Stimulated activated CD8-positive, alpha-beta memory T cell treated with anti-CD3 and anti-CD28 coated beads, Interleukin-15, amount 100 ng/mL, for 48 hours (primary cell): ENCODE results near the gene SUPT7L.
"Not testable (repeated sequence)": the region's sequence is repeated elsewhere in the genome, so short reads cannot be mapped to it uniquely, and the experiment has no call there.

Source experiments
- DNase-seq, 2 donors: peaks; one replicate each; pipeline ENCODE4 v3.0.0-alpha.2; 2020; ENCODE audit warnings: low read depth in 2 of 2

Gene SUPT7L

DNA sequence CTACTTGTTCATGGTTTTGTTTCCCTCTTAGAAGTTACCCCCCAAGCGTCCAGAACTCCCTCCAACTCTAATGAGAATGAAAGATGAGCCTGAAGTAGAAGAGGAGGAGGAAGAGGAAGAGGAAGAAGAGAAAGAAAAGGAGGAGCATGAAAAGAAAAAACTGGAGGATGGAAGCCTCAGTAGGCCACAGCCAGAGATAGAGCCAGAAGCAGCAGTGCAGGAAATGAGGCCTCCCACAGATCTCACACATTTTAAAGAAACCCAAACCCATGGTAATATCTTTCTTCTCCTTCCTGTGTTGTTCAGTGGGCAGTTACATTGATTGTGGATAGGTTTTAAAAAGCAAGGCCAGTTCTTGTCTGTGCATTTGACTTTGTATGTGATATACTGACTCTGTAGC is 21.6 kb upstream of the SUPT7L start:
- not testable (repeated sequence) for DNase-seq

DNA sequence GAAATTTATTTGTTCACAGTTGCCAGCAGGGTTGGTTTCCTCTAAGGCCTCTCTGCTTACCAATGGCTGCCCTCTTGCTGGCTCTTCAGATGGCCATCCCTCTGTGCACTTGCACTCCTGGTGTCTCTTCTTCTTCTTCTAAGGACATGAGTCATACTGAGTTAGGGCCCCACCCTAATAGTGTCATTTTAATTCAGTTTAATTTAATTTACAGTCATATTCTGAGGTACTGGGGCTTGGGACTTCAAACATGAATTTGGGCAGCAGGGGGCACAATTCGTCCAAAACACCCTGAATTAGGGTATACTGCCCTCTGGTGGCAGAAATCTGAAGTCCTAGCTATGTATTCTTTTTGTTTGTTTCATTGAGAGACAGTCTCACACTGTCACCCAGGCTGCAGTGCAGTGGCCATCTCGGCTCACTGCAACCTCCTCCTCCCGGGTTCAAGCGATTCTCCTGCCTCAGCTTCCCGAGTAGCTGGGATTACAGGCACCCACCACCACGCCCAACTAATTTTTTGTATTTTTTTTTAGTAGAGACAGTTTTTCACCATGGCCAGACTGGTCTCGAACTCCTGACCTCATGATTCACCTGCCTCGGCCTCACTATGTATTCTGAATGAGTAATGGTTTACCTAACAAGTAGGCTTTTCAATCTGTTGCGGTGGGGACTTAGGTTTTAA is 20.1 kb upstream of the SUPT7L start:
- DNase-seq = peak; percentile 56 to 66

DNA sequence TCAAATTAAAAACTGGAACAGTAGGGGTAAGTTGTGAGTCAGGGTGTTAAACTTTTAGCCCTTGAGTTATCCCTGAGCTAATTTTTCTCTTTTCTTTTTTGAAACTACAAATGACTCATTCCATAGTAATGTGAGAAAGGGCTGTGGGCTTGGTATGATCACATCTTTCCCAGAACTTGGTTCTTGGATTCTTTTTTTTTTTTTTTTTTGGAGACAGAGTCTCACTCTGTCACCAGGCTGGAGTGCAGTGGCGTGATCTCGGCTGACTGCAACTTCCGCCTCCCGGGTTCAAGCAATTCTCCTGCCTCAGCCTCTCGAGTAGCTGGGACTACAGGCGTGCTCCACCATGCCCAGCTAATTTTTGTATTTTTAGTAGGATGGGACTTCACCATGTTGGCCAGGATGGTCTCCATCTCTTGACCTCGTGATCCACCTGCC is 18.9 kb upstream of the SUPT7L start:
- DNase-seq = peak in 1 of 2 donors; percentile 5

DNA sequence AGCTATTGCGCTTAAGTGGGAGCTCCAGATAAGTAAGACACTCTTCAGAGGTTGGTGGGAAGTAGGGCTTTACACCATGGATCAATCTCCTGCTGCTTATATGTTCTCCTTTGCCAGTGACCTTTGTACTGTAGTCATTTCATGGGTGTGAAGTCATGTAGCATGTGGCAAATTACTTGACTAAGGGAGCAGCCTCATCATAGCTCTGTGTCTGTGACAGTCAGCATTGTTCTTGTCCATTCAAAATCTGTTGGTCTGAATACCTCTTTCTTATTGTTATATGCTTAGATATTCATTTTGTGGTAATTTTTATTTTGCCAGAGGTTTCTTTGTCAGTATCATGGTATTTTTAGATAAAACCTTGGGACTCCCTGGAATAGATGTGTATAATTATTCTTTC is 18.4 kb upstream of the SUPT7L start:
- DNase-seq = no peak

DNA sequence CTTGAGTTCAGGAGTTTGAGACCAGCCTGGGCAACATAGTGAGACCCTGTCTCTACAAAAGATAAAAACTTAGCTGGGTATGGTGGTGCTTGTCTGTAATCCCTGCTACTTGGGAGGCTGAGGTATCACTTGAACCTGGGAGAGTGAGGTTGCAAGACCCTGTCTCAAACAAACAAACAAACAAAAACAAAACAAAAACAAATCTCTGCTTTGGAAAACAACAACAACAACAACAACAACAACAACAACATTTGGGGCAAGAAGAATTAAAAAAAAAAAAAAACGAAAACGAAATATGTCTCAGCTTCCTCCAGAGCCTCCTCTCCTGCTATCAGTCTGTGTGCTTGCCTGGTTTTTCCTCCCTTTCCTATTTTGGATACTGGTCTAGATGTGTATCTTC is 17.2 kb upstream of the SUPT7L start:
- no peak for DNase-seq

DNA sequence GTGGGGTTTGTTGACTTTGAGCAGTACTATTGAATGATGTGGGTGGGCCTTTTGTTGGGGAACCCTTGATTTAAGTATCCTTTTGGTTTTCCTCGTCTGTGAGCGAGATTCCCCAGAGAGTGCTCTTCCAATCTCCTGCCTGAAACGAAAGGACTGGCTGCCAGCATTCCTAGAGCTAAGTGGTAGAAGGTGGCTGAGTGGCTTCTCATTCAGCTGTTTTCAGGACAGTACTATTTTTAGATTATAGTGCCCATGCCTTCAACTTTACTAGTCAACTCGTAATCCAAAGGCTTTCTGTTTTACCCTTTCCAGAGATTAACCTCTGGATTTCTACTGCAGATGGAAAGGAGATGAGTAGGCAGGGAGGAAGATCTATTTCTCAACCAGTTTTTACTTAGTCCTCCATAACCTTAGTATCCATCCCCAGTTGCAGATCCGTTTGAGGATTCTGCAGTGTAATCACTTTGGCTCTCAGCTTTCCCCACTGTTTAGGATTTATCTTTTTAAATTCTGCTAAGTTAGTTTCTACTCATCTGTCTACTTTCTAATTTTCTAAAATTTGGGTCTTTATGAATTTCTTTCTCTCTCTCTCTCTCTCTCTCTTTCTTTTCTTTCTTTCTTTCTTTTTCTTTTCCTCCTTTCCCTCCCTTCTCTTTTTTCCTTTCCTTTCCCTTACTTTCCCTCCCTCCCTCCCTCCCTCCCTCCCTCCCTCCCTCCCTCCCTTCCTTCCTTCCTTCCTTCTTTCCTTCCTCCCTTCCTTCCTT is 9.5 kb upstream of the SUPT7L start:
- DNase-seq = no peak

DNA sequence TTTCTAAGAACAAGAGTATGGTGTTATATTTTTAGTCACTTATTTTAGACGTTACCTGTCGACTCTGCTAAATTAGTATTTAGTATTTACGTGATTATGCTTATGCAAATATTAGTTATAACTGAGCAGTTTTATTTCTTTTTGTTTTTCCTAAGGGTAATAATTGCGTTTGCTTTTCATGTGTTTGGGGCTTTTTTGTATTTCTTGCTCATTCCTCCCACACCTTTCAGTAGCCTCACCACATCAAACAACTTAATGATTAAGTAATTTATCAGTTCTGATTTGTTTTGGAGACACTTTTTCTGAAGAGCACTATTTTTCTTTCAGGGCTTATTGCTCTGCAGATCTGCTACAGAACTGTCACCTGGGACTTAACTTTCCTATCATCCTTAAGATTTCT is 7.8 kb upstream of the SUPT7L start:
- DNase-seq = no peak

DNA sequence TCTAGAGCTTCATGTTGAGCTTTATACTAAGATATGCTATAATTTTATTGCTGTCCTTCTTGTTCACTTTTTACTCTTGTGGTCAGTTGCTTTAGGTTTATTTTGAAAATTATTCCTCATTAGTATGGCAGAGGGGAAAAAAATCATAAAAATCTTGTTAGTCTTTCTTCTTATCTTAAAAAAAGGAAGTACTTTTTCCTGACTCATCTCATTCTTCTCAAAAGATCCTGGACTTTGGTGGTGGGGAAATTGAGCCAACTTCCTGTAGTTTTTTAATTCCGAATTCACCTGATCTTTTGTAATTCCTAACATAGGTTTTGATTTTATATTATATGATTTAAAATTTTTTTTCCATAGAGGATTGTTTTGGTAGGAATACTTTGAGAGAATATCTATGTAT is 4.0 kb upstream of the SUPT7L start:
- no peak for DNase-seq

DNA sequence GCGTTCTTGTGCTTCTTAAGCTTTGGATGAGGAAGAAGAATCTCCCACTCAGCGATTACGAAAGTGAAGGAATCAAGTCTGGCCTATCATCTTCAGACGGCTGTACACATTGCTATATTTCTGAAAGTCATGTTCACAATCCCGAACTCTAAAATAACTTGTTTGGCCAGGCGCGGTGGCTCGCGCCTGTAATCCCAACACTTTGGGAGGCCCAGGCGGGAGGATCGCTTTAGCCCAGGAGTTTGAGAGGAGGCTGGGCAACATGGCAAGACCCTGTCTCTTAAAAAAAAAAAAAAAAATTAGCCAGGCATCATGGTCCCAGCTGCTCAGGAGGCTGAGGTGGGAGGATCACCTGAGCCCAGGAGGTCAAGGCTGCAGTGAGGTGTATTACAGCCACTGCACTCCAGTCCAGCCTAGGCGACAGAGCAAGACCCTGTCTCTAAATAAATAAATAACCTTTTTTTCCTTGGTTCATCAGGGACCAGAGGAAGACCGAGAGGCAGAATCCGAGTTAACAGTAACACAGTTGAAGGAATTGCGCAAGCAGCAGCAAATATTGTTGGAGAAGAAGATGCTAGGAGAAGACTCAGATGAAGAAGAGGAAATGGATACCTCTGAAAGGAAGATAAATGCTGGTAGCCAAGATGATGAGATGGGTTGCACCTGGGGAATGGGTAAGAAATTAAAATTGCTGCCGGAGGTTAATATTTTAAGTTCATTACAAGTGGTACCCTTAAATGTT is 1.4 kb upstream of the SUPT7L start:
- DNase-seq = no peak

DNA sequence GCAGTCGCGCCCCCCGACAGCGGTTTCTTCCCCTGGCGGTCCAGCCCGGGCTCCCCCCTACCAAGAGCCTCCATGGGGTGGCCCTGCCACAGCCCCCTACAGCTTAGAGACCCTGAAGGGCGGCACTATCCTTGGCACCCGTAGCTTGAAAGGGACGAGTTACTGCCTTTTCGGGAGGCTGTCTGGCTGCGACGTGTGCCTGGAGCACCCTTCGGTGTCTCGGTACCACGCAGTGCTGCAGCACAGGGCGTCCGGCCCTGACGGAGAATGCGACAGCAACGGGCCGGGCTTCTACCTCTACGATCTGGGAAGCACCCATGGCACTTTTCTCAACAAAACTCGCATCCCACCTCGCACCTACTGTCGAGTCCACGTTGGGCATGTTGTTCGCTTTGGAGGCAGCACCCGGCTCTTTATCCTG is 750 bp upstream of the SUPT7L start:
- DNase-seq = no peak

DNA sequence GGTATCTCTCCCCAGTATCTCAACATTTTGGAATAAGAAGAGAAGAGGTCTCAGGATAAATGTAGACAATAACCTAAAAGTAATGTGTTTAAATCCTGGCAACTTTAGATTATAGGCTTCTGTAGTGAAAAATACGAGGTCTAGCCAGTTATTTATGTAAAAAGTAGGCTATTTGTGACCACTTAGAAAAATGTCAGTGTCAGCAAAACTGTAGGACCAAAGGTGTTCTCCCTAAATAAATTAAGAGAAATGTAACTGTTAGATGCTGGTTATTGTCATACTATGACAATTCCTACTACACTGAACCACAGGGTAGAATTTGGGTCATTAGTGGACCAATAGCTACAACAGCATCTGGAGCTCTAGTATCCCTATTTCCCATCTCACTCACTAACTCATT is 2.0 kb downstream of the SUPT7L start:
- DNase-seq = no peak

DNA sequence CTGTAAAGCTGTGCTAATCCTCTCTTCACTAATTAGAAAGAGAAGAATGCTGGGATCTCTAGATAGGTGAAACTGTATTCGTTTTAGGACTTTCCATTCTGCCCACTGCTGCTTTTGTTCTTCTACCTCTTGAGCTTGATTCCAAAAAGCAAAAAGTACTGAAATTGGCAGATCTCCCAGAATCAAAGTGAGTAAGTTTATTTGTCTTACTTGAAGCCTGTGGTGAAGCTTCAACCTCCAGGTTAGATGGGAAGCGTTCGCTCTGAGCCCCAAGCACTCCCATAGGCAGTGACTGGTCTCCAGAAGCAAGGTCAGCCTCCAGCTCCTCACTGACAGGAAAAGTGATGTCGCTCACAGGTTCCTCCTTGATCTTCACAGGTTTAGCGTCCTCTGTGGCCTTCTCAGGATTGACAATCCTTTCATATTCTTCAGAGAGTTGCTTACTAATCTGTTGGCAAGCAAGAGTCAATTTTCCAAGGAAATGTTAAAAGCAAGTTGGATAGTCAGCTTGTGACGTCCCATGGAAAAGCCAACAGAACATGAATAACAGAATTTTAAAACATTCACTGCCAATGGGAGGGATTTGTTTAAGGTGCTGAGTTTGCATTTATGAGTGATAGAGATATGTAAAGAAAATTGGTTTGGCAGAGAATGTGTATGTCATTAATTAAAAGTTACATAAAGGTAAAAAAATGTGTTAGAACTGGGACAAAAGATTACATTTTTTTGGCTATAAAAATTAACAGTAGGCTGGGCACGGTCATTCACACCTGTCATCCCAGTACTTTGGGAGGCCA is 8.1 kb downstream of the SUPT7L start:
- DNase-seq = no peak

DNA sequence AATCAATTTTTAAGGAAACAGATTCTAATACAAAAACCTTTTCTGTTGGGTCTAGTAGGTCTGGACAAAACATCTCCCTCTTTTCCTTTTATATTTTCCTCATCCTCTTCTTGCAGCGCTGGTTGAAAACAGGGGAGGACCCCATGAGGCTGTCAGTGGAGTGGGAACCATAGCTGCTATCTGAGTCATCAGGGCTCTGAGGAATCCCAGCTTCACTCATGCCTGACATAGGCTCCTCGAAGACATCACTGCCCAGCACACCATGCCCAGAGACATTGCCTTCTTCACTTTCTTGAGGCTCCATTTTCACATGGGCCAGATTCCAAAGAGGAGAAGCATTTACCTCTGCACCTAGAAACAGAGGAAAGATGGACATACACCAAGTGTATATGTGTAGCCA is 10.0 kb downstream of the SUPT7L start:
- DNase-seq = no peak

DNA sequence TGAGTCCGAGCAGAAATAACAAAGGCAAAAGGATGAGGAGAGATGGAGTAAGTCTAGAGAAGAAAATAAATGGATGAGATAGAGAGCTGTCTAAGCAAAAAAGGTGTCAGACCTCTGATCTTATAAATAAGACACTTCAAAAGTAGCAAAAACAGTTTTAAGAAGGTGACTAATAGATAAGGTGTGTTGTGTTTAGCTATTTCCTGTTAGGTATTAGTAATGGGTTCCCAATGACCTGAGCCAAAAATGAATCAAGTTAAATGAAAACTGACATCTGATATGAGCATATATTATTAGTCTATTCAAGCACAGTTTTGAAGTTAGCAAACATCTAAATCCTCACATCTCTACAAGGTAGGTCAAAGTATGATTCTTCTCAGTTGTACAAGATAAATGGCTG is 10.6 kb downstream of the SUPT7L start:
- no peak for DNase-seq

DNA sequence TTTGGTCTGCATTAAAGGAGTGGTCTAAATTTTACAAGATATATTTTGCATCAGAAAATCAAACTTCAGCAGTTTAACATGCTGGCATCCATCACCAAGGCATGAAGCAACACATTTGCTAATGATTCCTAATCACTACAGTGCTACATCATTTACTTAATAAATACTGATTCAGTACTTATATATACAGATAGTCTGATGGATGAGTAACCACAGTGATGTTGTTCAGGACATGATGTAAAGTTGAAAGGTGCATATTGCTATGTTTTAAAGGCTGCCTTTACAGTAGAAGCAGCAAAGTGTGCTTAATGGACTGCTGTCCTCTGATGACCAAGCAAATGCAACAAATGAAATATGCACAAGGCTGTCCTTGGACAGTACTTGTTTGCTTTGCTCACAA is 11.1 kb downstream of the SUPT7L start:
- DNase-seq = no peak

DNA sequence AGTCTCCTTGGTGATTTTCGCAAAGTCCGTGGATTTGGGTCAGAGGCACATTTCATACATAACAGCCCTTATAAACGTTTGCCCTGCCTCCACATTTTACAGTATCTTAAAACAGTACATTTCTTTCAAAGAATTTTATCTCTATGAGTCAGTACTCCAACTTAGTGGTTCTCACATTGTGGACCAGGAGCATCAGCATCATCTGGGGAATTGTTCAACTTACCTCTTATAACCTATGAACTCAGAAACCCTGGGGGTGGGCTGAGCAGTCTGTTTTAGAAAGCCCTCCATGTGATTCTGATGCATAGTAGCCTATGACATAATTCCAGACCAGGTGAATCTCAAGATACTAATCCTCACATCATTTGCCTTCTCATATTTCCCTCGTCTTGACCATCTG is 12.4 kb downstream of the SUPT7L start:
- DNase-seq = no peak

DNA sequence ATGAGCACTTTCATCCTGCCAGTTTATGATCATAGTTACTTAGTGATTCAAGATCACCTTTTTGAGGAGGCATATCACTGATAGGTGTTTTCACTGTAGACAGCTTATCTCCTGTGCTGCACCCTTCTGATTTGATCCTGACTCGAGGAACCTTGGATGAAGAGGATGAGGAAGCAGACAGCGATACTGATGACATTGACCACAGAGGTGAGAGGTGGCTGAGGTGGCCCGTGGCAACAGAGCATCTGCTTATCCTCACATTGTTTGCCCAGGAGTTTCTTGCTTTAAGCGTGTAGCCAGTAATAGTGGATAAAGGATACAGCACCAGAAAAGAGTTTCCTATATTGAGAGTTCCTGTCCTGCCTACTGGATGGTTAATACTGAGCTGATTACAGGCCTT is 15.7 kb downstream of the SUPT7L start:
- no peak for DNase-seq

DNA sequence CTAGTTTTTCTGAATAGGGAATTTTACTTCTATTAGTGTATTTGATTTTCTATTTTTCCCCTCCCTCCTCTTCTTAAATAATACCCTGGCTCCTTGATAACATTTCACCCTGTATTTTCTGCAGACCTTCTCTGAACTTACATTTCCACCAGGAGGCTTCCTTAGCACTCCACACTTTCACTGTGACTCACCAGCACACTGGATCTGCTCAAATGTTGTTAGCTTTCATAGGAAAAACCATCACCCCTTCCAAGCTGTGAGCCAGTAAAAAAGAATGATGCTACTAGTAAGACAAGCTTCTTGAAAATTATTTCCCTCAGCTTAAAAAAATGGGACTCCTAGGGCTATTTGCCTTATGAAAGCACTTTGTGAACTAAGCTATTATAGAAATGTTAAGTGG is 16.1 kb downstream of the SUPT7L start:
- DNase-seq = no peak

DNA sequence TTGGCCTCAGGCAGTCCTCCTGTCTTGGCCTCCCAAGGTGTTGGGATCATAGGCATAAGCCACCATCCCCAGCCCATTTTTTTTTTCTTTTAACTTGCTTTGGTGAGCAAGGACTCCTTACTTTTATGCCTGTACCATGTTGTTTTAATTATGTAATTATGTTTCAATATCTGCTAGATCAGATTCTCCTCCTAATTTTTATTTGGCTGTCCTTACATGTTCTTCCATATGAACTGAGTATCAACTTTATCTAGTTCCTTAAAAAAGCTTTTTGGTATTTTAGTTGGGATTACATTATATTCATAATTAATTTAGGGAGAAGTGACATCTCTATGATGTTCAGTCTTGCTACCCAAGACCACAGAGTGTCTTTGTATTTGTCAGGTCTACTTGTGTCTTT is 18.2 kb downstream of the SUPT7L start:
- no peak for DNase-seq

DNA sequence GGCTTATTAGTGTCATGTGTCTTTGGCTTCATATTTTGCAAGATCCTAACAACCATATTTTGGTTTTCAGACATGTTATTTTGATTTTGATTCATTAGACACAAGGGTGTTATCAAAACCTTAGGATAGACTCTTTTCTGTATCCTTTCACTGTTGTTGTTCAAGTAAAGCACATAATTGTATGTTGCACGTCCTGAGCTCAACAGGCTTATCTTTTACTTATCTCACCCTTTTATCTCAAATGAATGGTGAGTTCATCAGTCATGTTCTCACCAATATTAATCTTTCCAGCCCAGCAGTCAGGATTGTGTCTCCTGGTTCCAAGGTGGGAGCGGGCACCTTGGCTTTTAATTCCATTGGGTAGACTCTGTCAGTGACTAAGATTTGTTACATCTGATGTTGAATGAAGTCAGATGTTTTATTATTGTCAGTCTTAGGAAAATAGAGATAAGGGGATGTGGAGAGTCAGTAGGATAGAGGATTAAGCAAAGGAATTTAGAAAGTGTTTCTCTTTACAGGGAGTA is 22.6 kb downstream of the SUPT7L start:
- no peak for DNase-seq

DNA sequence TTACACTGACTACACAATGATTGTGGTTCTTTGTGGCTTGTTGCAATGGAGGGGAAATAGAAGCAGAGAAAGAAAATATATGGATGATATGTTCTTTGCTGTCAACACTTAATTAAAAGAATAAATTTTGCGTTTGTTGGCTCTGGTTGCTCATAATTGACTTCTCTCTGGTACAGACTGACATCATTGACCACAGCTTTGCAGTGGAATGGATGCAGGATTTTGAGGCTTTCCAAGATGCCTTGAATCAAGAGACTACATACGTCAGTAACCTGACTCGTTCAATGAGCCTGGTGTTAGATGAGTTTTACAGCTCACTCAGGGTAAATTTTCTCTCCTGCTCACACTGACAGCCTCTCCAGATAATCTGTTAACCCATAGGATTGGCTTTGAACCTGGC is 24.7 kb downstream of the SUPT7L start:
- no peak for DNase-seq
